GM19239 (cell line): ENCODE results near the gene ATP4A.

Experiments used
- DNase-seq: peaks from one replicate; pipeline ENCODE4 v3.0.0; 2011; ENCODE audit warnings: low spot score; ENCODE audit not compliant: insufficient read length
- FAIRE-seq: peaks from 2 replicates; lab custom pipeline; 2011; peaks lifted over from hg19 to GRCh38; lab: Jason Lieb, UNC

The ATP4A gene

DNA sequence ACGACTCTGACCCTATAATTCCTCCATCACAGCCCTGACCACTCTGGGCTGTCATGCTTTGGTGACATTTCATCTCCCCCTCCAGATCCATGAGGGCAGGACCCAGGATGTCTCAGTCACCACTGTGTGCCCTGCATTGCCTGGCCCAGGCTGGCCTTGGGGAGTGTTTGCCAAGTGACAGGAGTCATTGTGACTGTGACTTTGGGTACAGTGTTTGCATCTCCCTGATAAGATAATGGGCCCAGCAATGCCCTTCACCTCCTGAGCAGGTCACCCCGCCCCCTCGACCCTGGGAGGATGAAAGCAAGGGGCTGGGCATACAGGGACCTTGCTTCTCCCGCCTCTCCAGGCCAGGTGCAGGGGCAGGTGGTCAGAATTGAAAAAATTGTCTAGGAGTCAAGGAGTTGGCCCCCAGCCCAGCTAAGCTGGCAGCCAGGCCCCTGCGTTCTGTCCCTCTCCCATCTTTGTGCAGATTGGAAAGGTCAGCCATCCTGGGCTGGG, 5.9 kb upstream of the ATP4A start:
- DNase-seq, result no peak
- FAIRE-seq, result no peak

DNA sequence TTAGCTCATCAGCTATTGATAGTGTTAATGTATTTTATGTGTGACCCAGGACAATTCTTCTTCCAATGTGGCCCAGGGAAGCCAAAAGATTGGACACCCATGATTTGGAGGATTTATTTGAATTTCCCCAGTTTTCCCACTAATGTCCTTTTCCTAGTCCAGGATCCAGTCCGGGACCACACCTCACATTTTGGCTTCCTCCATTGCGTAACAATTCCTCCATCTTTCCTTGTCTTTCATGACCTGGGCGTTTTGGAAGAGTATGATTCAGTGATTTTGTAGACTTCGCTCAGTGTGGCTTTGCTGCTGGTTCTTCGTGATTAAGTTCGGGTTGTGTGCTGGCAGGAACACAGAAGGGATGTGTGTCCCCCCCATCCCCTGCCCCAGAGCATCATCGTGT, 3.3 kb upstream of the ATP4A start:
- DNase-seq (no peak), FAIRE-seq (no peak)

DNA sequence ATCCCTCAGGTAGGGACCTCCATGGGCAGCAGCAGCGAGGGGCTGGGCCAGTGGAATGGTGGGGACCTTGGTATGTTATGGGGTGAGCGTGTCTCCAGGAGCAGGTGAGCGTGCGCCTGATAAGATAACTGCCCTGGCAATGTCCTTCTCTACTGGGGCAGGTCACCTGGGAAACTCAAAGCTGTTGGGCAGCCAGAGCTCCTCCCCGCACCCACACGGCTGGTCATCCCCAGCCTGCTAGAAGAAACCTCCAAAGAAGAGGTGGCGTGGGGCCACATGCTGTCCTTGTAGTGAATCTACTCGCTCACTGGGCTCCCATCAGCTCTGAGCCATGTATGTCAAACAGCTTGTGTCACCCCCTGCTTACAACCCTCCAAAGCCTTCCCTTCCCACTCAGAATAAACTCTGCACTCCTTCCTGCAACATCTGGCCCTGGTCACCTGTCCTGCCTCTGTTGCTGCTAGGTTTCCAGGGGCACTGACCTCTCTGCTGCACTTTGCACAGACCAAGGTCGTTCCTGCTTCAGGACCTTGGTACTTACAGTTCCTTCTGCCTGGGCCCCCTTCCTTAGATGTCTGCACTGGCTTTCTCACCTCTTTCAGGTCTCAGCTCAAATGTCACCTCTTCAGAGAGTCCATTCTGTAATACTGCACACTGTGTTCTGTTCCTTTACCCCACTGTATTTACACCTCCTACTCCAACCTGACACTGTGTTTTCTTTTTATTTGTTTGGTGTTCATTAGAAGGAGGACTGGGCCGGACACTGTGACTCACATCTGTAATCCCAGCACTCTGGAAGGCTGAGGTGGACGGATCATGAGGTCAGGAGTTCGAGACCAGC, 1.8 kb upstream of the ATP4A start:
- FAIRE-seq (no peak), DNase-seq (no peak)

DNA sequence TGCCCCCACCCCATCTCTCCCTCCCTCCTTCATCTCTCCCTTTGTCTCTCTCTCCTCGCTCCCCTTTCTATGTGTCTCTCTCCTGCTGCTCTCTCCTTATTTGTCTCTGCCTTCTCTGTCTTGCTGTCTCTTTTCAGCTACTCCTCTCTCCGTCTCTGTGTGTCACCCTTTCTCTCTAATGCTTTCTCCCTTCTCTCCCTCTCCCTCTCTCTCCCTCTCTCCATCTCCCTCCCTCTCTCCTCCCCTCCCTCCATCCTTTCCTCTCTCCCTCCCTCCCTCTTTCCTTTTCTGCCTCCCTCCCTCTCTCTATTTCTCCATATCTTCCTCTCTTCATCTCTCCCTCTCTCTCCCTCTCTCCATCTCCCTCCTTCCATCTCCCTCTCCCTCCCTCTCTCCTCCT, 682 bp downstream of the ATP4A start:
- no peak for DNase-seq
- FAIRE-seq, result no peak

DNA sequence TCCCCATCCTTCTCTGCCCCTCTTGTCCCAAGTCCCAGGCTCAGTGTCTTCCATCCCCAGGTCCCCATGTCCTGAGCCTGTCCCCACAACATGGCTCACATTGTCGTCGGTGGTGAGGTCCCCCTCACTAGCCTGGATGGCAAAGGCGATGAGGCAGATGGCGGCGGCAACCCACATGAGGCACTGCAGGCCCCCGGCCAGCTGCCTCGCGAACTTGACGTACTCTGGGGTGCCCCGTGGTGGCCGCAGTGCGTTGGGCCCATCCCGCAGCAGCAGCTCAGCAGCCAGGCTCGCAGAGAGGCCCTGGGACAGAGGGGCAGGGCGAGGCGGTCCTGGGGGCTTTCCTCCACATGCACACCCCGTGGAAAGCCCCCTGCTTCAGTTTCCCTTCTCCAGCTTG, 1.1 kb downstream of the ATP4A start:
- no peak for FAIRE-seq
- no peak for DNase-seq

DNA sequence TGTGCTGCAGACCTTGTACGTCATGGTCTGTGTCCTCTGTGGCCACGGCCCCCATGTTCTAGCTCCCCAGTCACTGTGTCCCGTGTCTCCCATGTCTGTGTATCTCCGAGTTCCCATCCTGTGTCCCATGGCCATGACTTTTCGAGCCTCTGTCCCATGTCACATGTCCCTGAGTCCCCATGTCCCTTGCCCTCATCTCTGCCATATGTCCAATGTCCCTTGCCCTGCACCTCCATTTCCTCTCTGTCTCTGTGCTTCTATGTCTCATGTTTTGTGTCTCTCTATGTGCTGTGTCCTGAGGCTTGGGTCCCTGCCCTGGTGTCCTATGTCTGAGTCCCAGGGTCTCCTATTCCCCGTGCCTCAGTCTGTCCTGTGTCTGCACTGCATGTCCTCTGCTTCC, 2.0 kb downstream of the ATP4A start:
- DNase-seq, result no peak
- no peak for FAIRE-seq

DNA sequence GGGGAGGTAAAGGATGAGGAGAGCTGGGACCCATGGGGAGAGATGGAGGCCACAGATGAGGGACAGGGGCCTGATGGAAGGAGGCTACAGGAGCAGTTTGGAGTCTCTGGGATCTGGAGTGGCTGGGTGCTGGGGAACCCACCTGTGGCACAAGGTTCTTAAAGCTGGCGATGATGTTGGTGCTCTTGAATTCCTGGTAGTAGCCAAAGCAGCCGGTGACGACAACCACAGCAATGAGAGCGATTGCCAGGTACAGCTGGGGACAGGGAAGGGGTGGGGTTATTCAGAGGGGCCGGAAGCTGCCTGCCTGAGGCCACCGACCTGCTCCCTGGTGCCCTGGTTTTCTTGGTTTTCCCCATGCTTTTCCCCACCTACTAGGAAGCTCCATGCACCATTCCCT, 2.8 kb downstream of the ATP4A start:
- FAIRE-seq (no peak), DNase-seq (no peak)

DNA sequence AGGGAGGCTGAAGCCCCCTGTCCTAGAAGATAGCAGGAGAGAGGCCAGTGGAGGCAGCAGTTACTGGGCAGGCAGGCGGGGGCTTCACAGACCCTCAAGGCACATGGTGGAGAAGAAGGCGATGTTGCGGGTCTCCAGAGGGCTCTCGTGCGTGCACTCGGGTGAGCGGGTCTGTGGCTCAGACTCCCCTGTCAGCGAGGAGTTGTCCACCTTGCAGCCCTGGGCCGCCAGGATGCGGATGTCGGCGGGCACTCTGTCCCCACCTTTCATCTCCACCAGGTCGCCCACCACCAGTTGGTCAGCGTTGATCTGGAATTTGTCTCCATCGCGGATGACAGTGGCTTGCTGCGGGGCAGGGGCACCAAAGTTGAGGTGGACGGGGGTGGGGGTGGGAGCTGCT, 3.2 kb downstream of the ATP4A start:
- no peak for DNase-seq
- no peak for FAIRE-seq

DNA sequence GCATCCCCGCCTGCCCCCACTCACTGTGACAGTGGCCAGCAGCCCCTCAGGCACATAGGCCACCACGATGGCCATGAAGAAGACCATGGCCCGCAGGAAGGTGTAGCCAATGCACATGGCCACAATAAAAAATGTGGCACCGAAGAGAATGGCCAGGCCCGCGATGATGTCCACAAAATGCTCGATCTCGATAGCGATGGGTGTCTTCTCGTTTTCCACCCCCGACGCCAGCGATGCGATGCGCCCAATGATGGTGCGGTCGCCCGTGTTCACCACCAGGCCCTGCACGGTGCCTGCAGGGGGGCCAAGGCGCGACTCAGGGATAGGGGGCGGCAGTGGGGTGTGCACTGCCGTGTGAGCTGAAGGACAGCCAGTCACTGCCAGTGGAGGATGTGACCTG, 3.7 kb downstream of the ATP4A start:
- FAIRE-seq (no peak), DNase-seq (no peak)

DNA sequence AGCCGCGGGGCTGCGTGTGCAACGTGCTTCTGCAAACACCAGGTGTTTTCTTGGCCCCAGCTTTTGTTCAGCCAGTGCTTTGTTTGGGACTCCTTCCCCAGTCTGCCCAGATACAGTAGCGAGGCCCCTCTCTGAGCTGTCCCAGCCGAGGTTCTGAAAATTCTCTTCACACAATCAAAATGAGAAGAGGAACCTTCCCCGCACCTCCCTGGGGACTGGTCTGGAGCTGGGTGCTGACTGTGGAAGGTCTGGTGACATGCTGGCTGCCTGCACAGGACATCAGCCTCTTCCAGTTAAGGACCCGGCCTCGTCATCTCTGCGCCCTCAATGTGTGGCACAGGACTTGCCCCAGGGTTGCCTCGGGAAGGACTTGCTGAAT, 4.2 kb downstream of the ATP4A start:
- FAIRE-seq (peak; percentile 76), DNase-seq (peak; percentile 63)

DNA sequence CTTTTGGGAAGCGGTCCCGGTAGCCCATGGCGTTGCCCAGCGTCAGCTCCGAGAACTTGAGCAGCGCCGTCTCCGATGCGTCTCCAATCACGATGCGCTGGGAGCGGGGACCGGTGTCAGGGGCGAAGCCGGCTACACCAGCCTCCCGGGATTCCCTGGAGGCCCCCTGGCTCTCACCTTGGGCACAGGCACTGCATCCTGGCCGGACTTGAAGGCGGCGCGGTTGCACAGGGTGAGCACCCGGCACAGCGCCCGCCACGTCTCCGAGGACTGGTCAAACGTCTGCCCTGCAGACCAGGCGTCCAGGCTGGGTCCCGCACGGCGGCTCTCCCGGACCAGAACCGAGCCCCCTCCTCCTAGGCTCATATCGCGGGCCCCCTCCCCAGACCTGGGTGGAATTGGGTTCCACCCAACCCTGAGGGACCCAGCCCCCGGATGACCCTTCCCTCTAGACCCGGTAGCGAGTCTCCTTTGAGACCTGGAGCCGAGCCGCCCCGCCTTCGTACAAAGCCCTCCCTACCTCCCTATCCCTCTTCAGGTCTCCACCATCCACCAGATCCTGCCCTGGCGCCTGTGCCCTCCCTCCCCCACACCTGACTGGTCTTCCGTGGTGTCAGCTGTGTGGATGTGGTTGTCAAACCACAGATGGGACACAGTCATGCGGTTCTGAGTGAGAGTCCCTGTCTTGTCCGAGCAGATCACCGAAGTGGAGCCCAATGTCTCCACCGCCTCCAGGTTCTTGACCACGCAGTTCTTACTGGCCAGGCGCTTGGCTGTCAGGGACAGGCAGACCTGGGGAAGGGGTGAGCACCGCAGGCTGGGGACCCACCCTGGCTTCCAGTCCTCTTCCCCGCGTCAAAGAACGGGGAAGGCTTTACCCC, 4.8 kb downstream of the ATP4A start:
- no peak for FAIRE-seq

DNA sequence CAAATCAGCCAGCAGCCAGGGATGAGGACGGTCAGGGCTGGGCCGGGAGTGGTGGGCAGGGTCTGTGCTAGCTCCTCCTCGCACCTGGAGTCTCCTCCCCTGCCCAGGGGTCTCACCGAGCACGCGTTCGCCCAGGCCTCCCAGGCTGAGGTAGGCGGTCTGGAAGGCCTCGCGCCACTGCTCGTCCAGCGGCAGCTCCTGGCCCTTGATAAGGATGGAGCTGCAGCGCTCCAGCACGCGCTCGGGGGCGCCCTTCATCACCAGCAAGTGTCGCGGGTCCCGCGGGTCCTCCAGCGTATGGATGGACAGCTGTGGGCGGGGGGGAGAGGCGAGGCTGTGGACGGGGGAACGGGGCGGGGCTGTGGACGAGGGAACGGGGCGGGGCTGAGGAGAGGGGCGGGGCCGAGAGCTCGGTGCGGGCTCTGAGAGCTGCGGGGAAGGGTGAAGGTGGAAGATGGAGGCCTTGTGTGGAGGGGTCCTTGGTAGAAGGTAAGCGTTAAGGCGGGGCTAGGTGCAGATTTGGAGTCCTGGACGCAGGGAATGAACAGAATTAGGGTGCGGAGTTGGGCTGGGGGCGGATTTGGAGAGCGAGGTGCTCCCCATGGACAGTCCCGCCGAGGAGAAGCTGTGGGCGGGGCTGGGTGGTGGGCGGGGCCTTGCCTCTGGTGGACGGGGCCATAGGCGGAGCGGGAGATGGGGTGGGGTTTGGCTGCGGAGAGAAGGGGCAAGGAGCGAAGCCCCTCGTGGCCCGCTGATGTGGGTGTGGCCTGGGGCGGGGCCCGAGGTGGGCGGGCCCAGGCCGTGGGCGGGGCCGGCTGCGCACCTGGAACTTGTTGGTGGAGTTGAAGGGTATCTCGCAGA, 5.7 kb downstream of the ATP4A start:
- DNase-seq (peak; percentile 51), FAIRE-seq (peak; percentile 69)

More for the DNA sequence above, 4.8 kb downstream of the ATP4A start:
- no peak for DNase-seq

DNA sequence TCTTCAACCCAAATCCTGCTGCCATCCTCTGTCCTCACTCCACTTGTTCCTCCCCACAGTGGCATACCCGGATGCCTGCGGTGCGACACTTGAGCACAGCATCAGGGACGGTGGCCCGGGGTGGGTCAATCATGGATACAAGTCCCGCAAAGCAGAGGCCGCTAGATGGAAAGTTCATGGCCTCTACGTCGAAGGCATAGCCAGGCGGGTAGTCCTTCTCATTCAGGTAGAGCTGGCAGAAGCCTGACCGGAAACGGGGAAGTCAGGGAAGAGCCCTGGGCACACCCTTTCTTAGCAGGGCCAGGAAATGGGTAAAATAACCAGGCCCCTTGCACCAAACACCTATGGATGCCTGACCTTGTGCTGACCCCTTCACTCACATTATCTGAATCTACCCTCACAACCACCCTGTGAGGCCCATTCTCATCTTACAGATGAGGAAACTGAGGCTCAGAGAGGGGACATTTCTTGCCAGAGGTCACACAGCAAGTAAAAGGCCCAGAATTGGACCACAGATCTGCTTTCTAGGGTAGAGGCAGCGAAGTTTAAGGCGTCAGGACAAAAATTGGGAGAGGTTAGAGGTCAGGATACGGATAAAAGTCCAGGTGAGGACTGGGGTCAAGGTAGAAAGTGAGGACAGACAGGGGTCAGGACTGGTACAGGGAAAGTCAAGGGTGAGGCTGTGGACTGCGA, 6.5 kb downstream of the ATP4A start:
- FAIRE-seq (no peak), DNase-seq (no peak)

DNA sequence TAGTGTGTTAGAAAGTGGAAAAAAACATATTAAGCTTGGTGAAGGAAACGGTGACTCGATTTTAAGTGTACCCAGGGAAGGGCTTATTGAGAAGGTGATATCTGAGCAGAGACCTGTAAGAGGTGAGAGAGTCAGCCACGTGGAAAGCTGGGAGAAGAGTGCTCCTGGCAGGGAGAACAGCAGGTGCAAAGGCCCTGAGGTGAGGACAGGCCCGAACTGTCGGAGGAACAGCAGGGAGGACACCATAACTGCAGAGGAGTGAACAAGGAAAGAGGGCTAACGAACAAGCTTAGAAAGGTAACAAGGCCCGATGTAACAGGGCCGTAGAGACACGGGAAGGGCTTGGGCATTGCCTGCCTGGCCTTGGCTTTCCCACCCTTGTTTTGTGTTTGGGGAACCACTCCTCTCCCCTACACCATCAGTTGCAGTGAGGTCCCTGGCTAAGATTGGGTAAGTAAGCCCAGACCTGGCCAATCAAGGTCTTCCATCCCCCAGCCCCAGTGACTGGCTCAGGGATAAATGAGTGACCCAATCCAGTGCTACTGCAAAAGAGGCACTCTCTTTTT, 7.3 kb downstream of the ATP4A start:
- FAIRE-seq (no peak), DNase-seq (no peak)

DNA sequence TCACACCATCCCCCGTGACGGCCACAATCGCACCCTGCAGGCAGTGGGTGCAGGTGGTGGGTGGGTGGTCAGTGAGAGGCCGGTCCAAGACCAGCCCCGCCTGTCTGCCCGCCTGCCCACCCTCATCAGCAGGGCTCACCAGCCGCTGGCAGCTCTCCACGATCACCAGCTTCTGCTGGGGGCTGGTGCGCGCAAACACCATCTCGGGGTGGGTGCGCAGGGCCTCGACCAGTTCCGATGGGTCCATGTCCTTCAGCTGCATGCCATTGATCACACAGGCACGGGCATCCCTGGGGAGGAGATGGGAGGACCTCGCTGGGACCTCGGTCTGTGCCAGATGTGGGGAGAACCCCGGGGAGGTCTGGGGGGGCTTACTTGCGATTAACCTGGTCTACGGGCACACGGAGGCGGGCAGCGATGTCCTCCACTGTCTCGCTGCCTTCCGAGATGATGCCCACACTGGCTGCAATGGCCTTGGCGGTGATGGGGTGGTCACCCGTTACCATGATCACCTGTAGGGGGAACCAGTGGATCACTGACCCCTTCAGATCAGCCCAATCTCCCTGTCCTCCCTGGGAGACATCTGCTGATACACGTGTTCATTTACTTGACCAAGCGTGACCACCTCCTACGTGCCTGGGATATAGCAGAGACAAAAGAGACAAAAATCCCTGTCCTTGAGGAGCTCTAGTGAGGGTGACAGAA, 8.0 kb downstream of the ATP4A start:
- FAIRE-seq, result no peak
- no peak for DNase-seq

DNA sequence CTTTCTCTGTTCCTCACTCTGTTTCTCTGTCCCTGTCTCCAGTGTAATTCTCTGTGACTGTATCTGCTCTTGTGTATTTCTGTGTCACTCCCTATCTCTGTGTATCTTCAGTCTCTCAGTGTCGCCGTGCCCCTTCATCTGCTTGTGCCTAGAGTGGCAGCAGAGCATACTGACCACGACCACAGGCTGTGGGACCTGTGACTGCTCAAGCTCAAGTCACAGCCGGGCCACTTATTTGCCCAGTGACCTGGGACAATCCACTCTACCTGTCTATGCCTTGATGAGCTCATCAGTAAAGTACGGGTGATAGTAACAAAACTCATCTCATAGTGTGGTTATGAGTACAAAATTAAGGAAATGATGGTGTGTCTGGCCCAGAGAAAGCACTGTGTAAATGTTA, 9.4 kb downstream of the ATP4A start:
- FAIRE-seq (no peak), DNase-seq (no peak)

DNA sequence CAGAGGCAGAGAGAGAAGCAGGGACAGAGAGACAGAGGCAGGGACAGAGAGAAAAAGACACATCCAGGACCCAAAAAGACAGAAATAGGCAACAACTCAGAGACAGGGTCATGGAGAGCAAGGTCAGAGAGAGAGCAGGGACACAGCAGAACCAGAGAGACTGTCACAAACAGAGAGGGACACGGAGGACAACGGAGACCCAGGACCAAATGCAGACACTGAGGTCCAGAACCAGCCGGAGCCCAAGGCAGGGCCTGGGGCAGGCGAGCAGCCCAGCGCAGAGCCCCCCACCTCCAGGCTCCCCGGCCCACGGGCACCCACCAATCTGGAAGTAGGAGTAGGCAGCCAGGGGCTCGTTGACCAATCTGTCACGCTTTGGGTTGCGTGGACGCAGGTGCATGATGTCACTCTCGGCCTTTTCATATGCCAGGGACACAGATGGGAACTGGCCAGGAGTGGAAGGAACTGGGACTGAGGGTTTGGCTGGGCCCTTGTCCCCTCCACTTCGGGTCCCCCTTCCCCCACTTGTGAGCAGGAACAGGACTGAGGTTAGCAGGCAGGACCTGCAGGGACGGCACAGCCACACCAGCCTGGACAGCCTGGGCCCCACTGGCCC, 10.0 kb downstream of the ATP4A start:
- FAIRE-seq (no peak), DNase-seq (no peak)
